K562 (cell line): ENCODE measurements around the gene MON2. TPM values are rescaled to one million over a fixed set of nuclear protein-coding genes. Genes with fewer than 3 reads are reported as not detected.

ENCODE experiments used
- CBX8 ChIP-seq: fragments of 200-600 bp; sonication (generic); IDR thresholded peaks from 2 replicates; pipeline ENCODE4 v1.6.1; 2012; ENCODE audit warnings: borderline replicate concordance, mixed run types, low read depth, mild to moderate bottlenecking, moderate library complexity, mixed read lengths, low read length, control low read depth, inconsistent platforms; ENCODE audit not compliant: poor library complexity, severe bottlenecking; ENCODE audit errors: extremely low read depth
- CTBP1 ChIP-seq: fragments of 450-650 bp; IDR thresholded peaks from 2 replicates; pipeline ENCODE4 v1.6.1; 2016; ENCODE audit warnings: borderline replicate concordance
- FOS ChIP-seq: IDR thresholded peaks from 3 replicates; pipeline ENCODE4 v1.6.1; 2011; ENCODE audit not compliant: insufficient read length; ENCODE audit errors: extremely low read depth
- FUS ChIP-seq: fragments of 200-400 bp; formaldehyde crosslinking; optimal IDR thresholded peaks from 2 replicates; pipeline ENCODE3; 2017; ENCODE audit warnings: low read depth, low read length
- HSF4 ChIP-seq: fragments of 250-450 bp; sonication (Bioruptor Pico); IDR thresholded peaks from 2 replicates; pipeline ENCODE4 v2.1.2; 2022; ENCODE audit warnings: mild to moderate bottlenecking, moderate library complexity, borderline replicate concordance
- MAFG ChIP-seq: fragments of 450-650 bp; conservative IDR thresholded peaks from 2 replicates; pipeline ENCODE4 v1.6.1; 2016; ENCODE audit warnings: missing genetic modification characterization, missing compliant biosample characterization
- NR1H2 ChIP-seq: sonication (generic); formaldehyde crosslinking; IDR thresholded peaks from 2 replicates; pipeline ENCODE4 v1.4.0; 2020; ENCODE audit warnings: mild to moderate bottlenecking, missing genetic modification reagents
- PHB ChIP-seq: fragments of 250-450 bp; sonication (Bioruptor Pico); IDR thresholded peaks from 2 replicates; pipeline ENCODE4 v1.5.0; 2021
- PRPF4 ChIP-seq: fragments of 200-400 bp; formaldehyde crosslinking; IDR thresholded peaks from one replicate; pipeline ENCODE4 v1.6.1; 2017; ENCODE audit warnings: low read length, low read depth, mild to moderate bottlenecking; ENCODE audit not compliant: insufficient read depth, poor library complexity, severe bottlenecking
- RAD21 ChIP-seq, 2 experiments: fragments of 250-450 bp in 1 of 2; fragments of 450-650 bp in 1 of 2; sonication (Bioruptor Pico) in 1 of 2; formaldehyde crosslinking in 1 of 2; IDR thresholded peaks in 1 of 2; conservative IDR thresholded peaks in 1 of 2; 2 replicates each; pipeline versions ENCODE4 v1.4.0 to v1.8.0; 2020 to 2022; ENCODE audit warnings: mild to moderate bottlenecking in 2 of 2, moderate library complexity in 1 of 2
- RBM22 ChIP-seq: fragments of 200-400 bp; formaldehyde crosslinking; IDR thresholded peaks from 2 replicates; pipeline ENCODE4 v1.6.1; 2018; ENCODE audit warnings: low read length, low read depth; ENCODE audit not compliant: poor library complexity, severe bottlenecking
- RNF2 ChIP-seq: sonication (generic); IDR thresholded peaks from 2 replicates; pipeline ENCODE4 v1.6.1; 2016
- SAFB2 ChIP-seq: fragments of 200-400 bp; formaldehyde crosslinking; IDR thresholded peaks from 2 replicates; pipeline ENCODE4 v1.6.1; 2018; ENCODE audit warnings: borderline replicate concordance, low read length, low read depth, moderate library complexity; ENCODE audit not compliant: severe bottlenecking
- SNIP1 ChIP-seq: fragments of 450-650 bp; IDR thresholded peaks from 2 replicates; pipeline ENCODE4 v1.7.1; 2017; ENCODE audit warnings: low read depth, mild to moderate bottlenecking
- ZFP36 ChIP-seq: fragments of 150-350 bp; IDR thresholded peaks from 2 replicates; pipeline ENCODE4 v1.6.1; 2018; ENCODE audit warnings: low read length, low read depth; ENCODE audit not compliant: partially characterized antibody
- ZNF282 ChIP-seq: sonication (generic); formaldehyde crosslinking; IDR thresholded peaks from 2 replicates; pipeline ENCODE4 v1.8.1; 2023; ENCODE audit warnings: missing genetic modification reagents
- polyA plus RNA-seq, 8 experiments: library from polyadenylated mRNA; depleted of rRNA in 4 of 8; stranded (reverse) in 5 of 8; unstranded in 3 of 8; fragments of >200 nt; fragmentation: Nextera tagmentation in 2 of 8; fragmentation: Illumina TruSeq in 1 of 8; extraction: Ambion mirVana in 2 of 8; extraction: Trizol in 1 of 8; gene quantifications; 2 replicates each; pipeline versions ENCODE4 v1.2.1 to v1.2.3, GENCODE V29; 2011 to 2014; ENCODE audit warnings: inconsistent platforms in 1 of 8, missing spikeins in 1 of 8
- total RNA-seq, 7 experiments: library from RNA; depleted of rRNA in 6 of 7; stranded (reverse); fragments of >200 nt in 6 of 7; fragmentation: Illumina TruSeq in 2 of 7; extraction: Trizol in 2 of 7; gene quantifications; 2 replicates each; pipeline versions ENCODE4 v1.2.1 to v1.2.3, GENCODE V29; 2011 to 2021; ENCODE audit warnings: low replicate concordance in 1 of 7
- TF ChIP-seq, protein P1 (sequence below): IDR thresholded peaks from 2 replicates; pipeline ENCODE4 v1.6.1; 2011; ENCODE audit warnings: borderline replicate concordance, low read depth, mild to moderate bottlenecking, moderate library complexity, low read length; ENCODE audit not compliant: insufficient read depth, poor library complexity, severe bottlenecking
- TF ChIP-seq, protein P2 (sequence below), 3 experiments: IDR thresholded peaks in 2 of 3; conservative IDR thresholded peaks in 1 of 3; 2 replicates each; pipeline ENCODE4 v1.5.1; 2011 to 2012; ENCODE audit warnings: low read length in 3 of 3, mild to moderate bottlenecking in 3 of 3, control low read depth in 2 of 3, improper control_type of control experiment in 1 of 3, inconsistent platforms in 1 of 3, low read depth in 1 of 3, mixed read lengths in 1 of 3, moderate library complexity in 1 of 3; ENCODE audit not compliant: insufficient read depth in 2 of 3
- TF ChIP-seq, protein P3 (sequence below): fragments of 450-650 bp; formaldehyde crosslinking; IDR thresholded peaks from 2 replicates; pipeline ENCODE4 v1.4.0; 2020; ENCODE audit warnings: mild to moderate bottlenecking, moderate library complexity

Gene MON2
- total and polyA plus RNA-seq, 9 of the 15 experiments (the other 6 are each of a cell fraction or from before 2014, with no cell fraction given), result 3.6 to 31.6 (median 16.8) TPM

DNA sequence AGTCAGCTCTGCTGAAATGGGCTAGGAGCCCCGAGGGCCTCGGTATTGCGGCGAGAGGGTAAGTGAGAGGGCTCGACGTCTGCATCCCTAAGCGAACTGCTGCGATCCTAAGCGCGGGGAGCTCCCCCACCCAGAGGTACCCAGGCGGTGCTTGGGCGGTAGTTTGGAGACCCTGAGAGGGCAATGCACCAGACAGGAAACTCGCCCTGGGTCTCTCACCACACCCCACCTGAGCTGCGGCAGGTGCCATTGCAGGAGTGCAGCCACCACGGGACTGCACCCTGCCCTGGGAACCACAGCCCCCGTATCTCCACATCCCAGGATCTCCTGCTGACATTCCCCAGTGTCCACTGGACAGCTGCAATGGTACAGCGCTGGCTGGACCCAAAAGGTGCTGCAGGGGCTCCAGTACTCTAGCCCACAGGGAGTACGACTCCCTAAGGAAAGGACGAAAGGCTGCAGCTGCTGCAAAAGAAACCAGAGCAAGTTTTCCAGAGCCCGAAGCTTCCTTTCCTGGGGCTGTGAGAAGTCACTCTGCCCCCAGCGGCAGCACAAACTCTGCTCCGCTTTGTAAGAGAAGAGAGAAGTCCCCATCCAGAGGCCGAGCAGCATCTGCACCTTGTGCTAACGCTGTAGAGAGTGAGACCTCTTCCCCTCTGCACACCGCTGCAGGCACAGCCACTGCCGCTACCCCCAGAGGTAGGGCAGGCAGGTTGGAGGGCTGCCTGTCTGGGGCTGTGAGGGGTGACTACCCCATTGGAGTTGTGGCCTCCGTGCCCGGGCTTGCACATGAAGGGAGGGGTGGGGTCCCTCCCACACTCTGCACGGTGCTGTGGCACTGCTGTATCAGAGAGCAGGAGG lies 31.1 kb upstream of the MON2 start (continued):
- TF ChIP-seq, protein P1, sequence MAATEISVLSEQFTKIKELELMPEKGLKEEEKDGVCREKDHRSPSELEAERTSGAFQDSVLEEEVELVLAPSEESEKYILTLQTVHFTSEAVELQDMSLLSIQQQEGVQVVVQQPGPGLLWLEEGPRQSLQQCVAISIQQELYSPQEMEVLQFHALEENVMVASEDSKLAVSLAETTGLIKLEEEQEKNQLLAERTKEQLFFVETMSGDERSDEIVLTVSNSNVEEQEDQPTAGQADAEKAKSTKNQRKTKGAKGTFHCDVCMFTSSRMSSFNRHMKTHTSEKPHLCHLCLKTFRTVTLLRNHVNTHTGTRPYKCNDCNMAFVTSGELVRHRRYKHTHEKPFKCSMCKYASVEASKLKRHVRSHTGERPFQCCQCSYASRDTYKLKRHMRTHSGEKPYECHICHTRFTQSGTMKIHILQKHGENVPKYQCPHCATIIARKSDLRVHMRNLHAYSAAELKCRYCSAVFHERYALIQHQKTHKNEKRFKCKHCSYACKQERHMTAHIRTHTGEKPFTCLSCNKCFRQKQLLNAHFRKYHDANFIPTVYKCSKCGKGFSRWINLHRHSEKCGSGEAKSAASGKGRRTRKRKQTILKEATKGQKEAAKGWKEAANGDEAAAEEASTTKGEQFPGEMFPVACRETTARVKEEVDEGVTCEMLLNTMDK, result peak; percentile 34
- no peak for TF ChIP-seq NR1H2 (CRISPR knock-in tag)
- TF ChIP-seq HSF4 (CRISPR knock-in tag), result no peak
- TF ChIP-seq, protein P2, sequence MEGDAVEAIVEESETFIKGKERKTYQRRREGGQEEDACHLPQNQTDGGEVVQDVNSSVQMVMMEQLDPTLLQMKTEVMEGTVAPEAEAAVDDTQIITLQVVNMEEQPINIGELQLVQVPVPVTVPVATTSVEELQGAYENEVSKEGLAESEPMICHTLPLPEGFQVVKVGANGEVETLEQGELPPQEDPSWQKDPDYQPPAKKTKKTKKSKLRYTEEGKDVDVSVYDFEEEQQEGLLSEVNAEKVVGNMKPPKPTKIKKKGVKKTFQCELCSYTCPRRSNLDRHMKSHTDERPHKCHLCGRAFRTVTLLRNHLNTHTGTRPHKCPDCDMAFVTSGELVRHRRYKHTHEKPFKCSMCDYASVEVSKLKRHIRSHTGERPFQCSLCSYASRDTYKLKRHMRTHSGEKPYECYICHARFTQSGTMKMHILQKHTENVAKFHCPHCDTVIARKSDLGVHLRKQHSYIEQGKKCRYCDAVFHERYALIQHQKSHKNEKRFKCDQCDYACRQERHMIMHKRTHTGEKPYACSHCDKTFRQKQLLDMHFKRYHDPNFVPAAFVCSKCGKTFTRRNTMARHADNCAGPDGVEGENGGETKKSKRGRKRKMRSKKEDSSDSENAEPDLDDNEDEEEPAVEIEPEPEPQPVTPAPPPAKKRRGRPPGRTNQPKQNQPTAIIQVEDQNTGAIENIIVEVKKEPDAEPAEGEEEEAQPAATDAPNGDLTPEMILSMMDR (IDR thresholded peaks at IDR 0.05 in 2 of 3, conservative IDR thresholded peaks at IDR 0.05 in 1 of 3; ENCODE audit: insufficient read depth in 2 of 3, low read depth in 1 of 3, low read length in 3 of 3), result peak; percentile 57 to 90 (median 73); a peak in 5 of 6 replicates
- no peak for TF ChIP-seq RBM22
- no peak for TF ChIP-seq MAFG
- no peak for TF ChIP-seq FUS
- TF ChIP-seq SNIP1, result no peak
- peak; percentile 41; the same call in 1 of the 2 replicates for TF ChIP-seq CTBP1
- TF ChIP-seq ZFP36, result no peak
- TF ChIP-seq FOS, result no peak
- no peak for TF ChIP-seq PRPF4
- TF ChIP-seq RNF2, result no peak
- TF ChIP-seq, protein P3, sequence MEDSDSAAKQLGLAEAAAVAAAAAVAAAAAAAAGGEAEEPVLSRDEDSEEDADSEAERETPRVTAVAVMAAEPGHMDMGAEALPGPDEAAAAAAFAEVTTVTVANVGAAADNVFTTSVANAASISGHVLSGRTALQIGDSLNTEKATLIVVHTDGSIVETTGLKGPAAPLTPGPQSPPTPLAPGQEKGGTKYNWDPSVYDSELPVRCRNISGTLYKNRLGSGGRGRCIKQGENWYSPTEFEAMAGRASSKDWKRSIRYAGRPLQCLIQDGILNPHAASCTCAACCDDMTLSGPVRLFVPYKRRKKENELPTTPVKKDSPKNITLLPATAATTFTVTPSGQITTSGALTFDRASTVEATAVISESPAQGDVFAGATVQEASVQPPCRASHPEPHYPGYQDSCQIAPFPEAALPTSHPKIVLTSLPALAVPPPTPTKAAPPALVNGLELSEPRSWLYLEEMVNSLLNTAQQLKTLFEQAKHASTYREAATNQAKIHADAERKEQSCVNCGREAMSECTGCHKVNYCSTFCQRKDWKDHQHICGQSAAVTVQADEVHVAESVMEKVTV (CRISPR knock-in tag), result no peak
- peak in 1 of 2 experiments; percentile 60; a peak in 2 of 4 replicates for TF ChIP-seq RAD21 (CRISPR knock-in tag; conservative IDR thresholded peaks at IDR 0.05 in 1 of 2, IDR thresholded peaks at IDR 0.05 in 1 of 2)
- TF ChIP-seq ZNF282, result no peak
- no peak for TF ChIP-seq SAFB2
- TF ChIP-seq CBX8, result no peak
- TF ChIP-seq PHB (CRISPR knock-in tag), result no peak
